SK-N-SH (cell line): ENCODE data around the gene DNAJA3. TPM values are rescaled to one million over a fixed set of nuclear protein-coding genes. Genes with fewer than 3 reads are reported as not detected.

Source experiments
- CTCF ChIA-PET: fragments of 300-600, 350-600 bp; formaldehyde crosslinking; extraction: SDS; loops from one replicate; lab custom pipeline; 2021; lab: Yijun Ruan, JAX
- POLR2A ChIA-PET: fragments of 350-600 bp; sonication (Branson Sonifier 250); formaldehyde crosslinking; extraction: SDS; loops from one replicate; lab custom pipeline; 2020; ENCODE audit warnings: antibody characterized with exemption, inconsistent platforms; lab: Yijun Ruan, JAX
- DNase-seq: peaks from one replicate; pipeline ENCODE4 v3.0.0; 2012
- H2AFZ ChIP-seq: fragments of 200-600 bp; sonication (generic); 2 replicates; pipeline ENCODE4 v1.8.1; 2016; ENCODE audit warnings: antibody characterized with exemption, mild to moderate bottlenecking, low read depth
- H3F3A ChIP-seq: fragments of 200-600 bp; sonication (generic); replicated peaks from 2 replicates; pipeline ENCODE3; 2016; ENCODE audit warnings: antibody characterized with exemption, mild to moderate bottlenecking; ENCODE audit not compliant: insufficient read depth
- H3K27ac ChIP-seq, 2 experiments: fragments of 200-500 bp in 1 of 2; fragments of 200-600 bp in 1 of 2; sonication (Bioruptor generic) in 1 of 2; sonication (generic), shearing (Covaris generic) in 1 of 2; 2 replicates each; pipeline versions ENCODE4 v1.5.1 to v1.6.1; 2014 to 2016; ENCODE audit warnings: low read depth in 2 of 2, inconsistent platforms in 1 of 2, low read length in 1 of 2, mild to moderate bottlenecking in 1 of 2, mixed read lengths in 1 of 2
- H3K27me3 ChIP-seq: fragments of 200-600 bp; sonication (generic), shearing (Covaris generic); 2 replicates; pipeline ENCODE4 v1.6.1; 2016; ENCODE audit warnings: mixed run types; ENCODE audit not compliant: insufficient read depth
- H3K36me3 ChIP-seq, 2 experiments: fragments of 200-500 bp in 1 of 2; fragments of 200-600 bp in 1 of 2; sonication (Bioruptor generic) in 1 of 2; sonication (generic) in 1 of 2; replicated peaks in 1 of 2; 2 replicates each; pipeline versions ENCODE3 to v1.5.1; 2014 to 2016; ENCODE audit warnings: low read length in 1 of 2, mild to moderate bottlenecking in 1 of 2; ENCODE audit not compliant: insufficient read depth in 2 of 2, control insufficient read depth in 1 of 2
- H3K4me1 ChIP-seq, 2 experiments: fragments of 200-500 bp in 1 of 2; fragments of 200-600 bp in 1 of 2; sonication (Bioruptor generic) in 1 of 2; sonication (generic), shearing (Covaris generic) in 1 of 2; 2 replicates each; pipeline versions ENCODE4 v1.5.1 to v1.6.1; 2014 to 2016; ENCODE audit warnings: low read depth in 1 of 2, low read length in 1 of 2, mixed run types in 1 of 2; ENCODE audit not compliant: insufficient read depth in 2 of 2, control insufficient read depth in 1 of 2
- H3K4me2 ChIP-seq: fragments of 200-600 bp; sonication (generic), shearing (Covaris generic); 2 replicates; pipeline ENCODE4 v1.6.1; 2017; ENCODE audit warnings: mixed run types
- H3K4me3 ChIP-seq, 2 experiments: fragments of 200-500 bp in 1 of 2; fragments of 200-600 bp in 1 of 2; sonication (Bioruptor generic) in 1 of 2; sonication (generic), shearing (Covaris generic) in 1 of 2; 2 replicates each; pipeline versions ENCODE4 v1.5.1 to v1.8.1; 2014 to 2016; ENCODE audit warnings: low read depth in 2 of 2, inconsistent platforms in 1 of 2, low read length in 1 of 2, mild to moderate bottlenecking in 1 of 2, mixed read lengths in 1 of 2, moderate library complexity in 1 of 2
- H3K79me2 ChIP-seq: fragments of 200-600 bp; sonication (generic); 2 replicates; pipeline ENCODE4 v1.8.1; 2017; ENCODE audit warnings: mild to moderate bottlenecking; ENCODE audit not compliant: insufficient read depth
- H3K9ac ChIP-seq: fragments of 200-600 bp; sonication (generic); 2 replicates; pipeline ENCODE4 v1.6.1; 2017; ENCODE audit warnings: mixed run types
- H3K9me2 ChIP-seq: fragments of 200-600 bp; sonication (generic); 2 replicates; pipeline ENCODE4 v1.6.1; 2017; ENCODE audit warnings: mixed run types
- H3K9me3 ChIP-seq: fragments of 200-600 bp; sonication (generic); 2 replicates; pipeline ENCODE4 v1.6.1; 2017; ENCODE audit warnings: mixed run types, mild to moderate bottlenecking, moderate library complexity
- H4K20me1 ChIP-seq: fragments of 200-600 bp; sonication (generic); 2 replicates; pipeline ENCODE4 v1.6.1; 2017; ENCODE audit warnings: mild to moderate bottlenecking, mixed run types; ENCODE audit not compliant: insufficient read depth
- CTCF ChIP-seq: fragments of 200-600 bp; sonication (generic); IDR thresholded peaks from 2 replicates; pipeline ENCODE4 v1.6.1; 2017; ENCODE audit warnings: antibody characterized with exemption, mild to moderate bottlenecking, moderate library complexity
- EZH2phosphoT487 ChIP-seq: fragments of 200-600 bp; sonication (generic); IDR thresholded peaks from 2 replicates; pipeline ENCODE4 v1.6.1; 2017; ENCODE audit warnings: low read depth, mixed run types, mild to moderate bottlenecking, antibody characterized with exemption, moderate library complexity, borderline replicate concordance
- FOSL2 ChIP-seq: IDR thresholded peaks from 2 replicates; pipeline ENCODE4 v1.4.0; 2012; ENCODE audit warnings: low read depth, mild to moderate bottlenecking, moderate library complexity, borderline replicate concordance
- RCOR1 ChIP-seq: fragments of 150-350 bp; IDR thresholded peaks from 2 replicates; pipeline ENCODE4 v1.6.1; 2017; ENCODE audit warnings: antibody characterized with exemption, low read length
- RFX5 ChIP-seq: IDR thresholded peaks from 2 replicates; pipeline ENCODE4 v1.6.1; 2012; ENCODE audit warnings: mild to moderate bottlenecking, improper control_type of control experiment, low read length
- USF2 ChIP-seq: fragments of 150-350 bp; IDR thresholded peaks from 2 replicates; pipeline ENCODE4 v1.6.1; 2017; ENCODE audit warnings: antibody characterized with exemption, low read length, low read depth, borderline replicate concordance
- ZBTB33 ChIP-seq: IDR thresholded peaks from 2 replicates; pipeline ENCODE4 v1.4.0; 2012; ENCODE audit warnings: low read depth, borderline replicate concordance
- WGBS: methylation state at CpG from one replicate; pipeline ENCODE4 v1.1.6; 2017; ENCODE audit warnings: low lambda C conversion rate; 5-methylcytosine and 5-hydroxymethylcytosine counted together
- polyA plus RNA-seq, 3 experiments: library from polyadenylated mRNA; depleted of rRNA; stranded (reverse); fragments of >200 nt; gene quantifications; 2 replicates each; pipeline ENCODE4 v1.2.3, GENCODE V29; 2012

The DNAJA3 gene
- polyA plus RNA-seq, 1 of the 3 experiments (the other 2 are of a cell fraction) = 52.6 TPM

GRCh38 chr16:4415538-4416199, 10.0 kb upstream of the DNAJA3 start:
- H3K36me3 ChIP-seq = peaks cover 0 to 6% of the 10 kb centered on the region in 2 experiments
- H3K9me3 ChIP-seq = no peaks in the 10 kb centered on the region
- peak overlapping the region; percentile 78 to 87 for H3K4me3 ChIP-seq
- ChIA-PET POLR2A (interaction anchor here (2.1 kb wide), 1 partner anchor 23 kb away, joined by 10 read pairs; no protein-coding TSS in a partner anchor), CTCF (interaction anchor here (0.9 to 13.6 kb wide), 7 partner anchors 13 to 91 kb away, joined by 3 to 189 read pairs (median 4); no protein-coding TSS in a partner anchor)
- H3K27me3 ChIP-seq = no peaks in the 10 kb centered on the region
- peak; percentile 77 for DNase-seq
- peak overlapping the region; percentile 20 to 58; a peak in 2 of 4 replicates for H3K27ac ChIP-seq
- peaks cover 3% of the 10 kb centered on the region for H3F3A ChIP-seq
- peak overlapping the region; percentile 82 for H3K9ac ChIP-seq
- no peaks in the 10 kb centered on the region for H3K9me2 ChIP-seq
- no peak for TF ChIP-seq RCOR1
- no peak for TF ChIP-seq EZH2phosphoT487
- no peak for TF ChIP-seq RFX5
- no peak for TF ChIP-seq FOSL2
- TF ChIP-seq CTCF = no peak
- no peak for TF ChIP-seq ZBTB33
- TF ChIP-seq USF2 = no peak
- peaks cover 29% of the 10 kb centered on the region; the same call in 1 of the 2 replicates for H3K79me2 ChIP-seq
- peaks cover 7% of the 10 kb centered on the region; the same call in 1 of the 2 replicates for H4K20me1 ChIP-seq
- H3K4me2 ChIP-seq = peak overlapping the region; percentile 99
- H2AFZ ChIP-seq = peak overlapping the region; percentile 80; the same call in 1 of the 2 replicates
- H3K4me1 ChIP-seq = peaks cover 6 to 27% of the 10 kb centered on the region in 2 experiments; a peak in 1 of 4 replicates
- 19% methylated on average over 17 of the region's 44 CpGs for WGBS
